CD4-positive, CD25-positive, alpha-beta regulatory T cell (primary cell): ENCODE measurements around the gene SCRN1. TPM values are rescaled to one million over a fixed set of nuclear protein-coding genes. Genes with fewer than 3 reads are reported as not detected.

Experiments used
- ATAC-seq, 2 donors: fragments of 150-1000 bp; cut with Tn5 transposase; one replicate each; pipeline ENCODE4 v1.10.0; 2021; ENCODE audit warnings: low read depth in 2 of 2, moderate number of reproducible peaks in 2 of 2, moderate library complexity in 1 of 2
- DNase-seq, 3 donors: peaks; one replicate each; pipeline versions ENCODE4 v3.0.0 to v3.0.0-alpha.2; 2012 to 2022; ENCODE audit warnings: mixed read lengths in 1 of 3
- H3K27ac ChIP-seq: one replicate; pipeline ENCODE4 v1.7.0; 2013; ENCODE audit warnings: mild to moderate bottlenecking, low read length; ENCODE audit not compliant: insufficient read depth, poor library complexity, severe bottlenecking
- H3K27me3 ChIP-seq: one replicate; pipeline ENCODE4 v1.7.0; 2013; ENCODE audit warnings: low read length; ENCODE audit not compliant: control insufficient read depth, insufficient read depth
- H3K36me3 ChIP-seq: one replicate; pipeline ENCODE4 v1.7.0; 2013; ENCODE audit warnings: mild to moderate bottlenecking, low read length, moderate library complexity; ENCODE audit not compliant: control insufficient read depth, insufficient read depth
- H3K4me1 ChIP-seq: 2 replicates; pipeline ENCODE4 v1.7.0; 2013; ENCODE audit warnings: mild to moderate bottlenecking, low read length; ENCODE audit not compliant: insufficient read depth, control insufficient read depth, poor library complexity, severe bottlenecking
- H3K4me3 ChIP-seq: one replicate; pipeline ENCODE4 v1.7.0; 2013; ENCODE audit warnings: low read depth, mild to moderate bottlenecking, low read length, moderate library complexity
- H3K9me3 ChIP-seq, 2 experiments: 1 replicate in 1 of 2; 2 replicates in 1 of 2; pipeline ENCODE4 v1.7.0; 2013; ENCODE audit warnings: low read length in 2 of 2, mild to moderate bottlenecking in 1 of 2, moderate library complexity in 1 of 2; ENCODE audit not compliant: control insufficient read depth in 2 of 2
- H3K27ac Mint-ChIP-seq, 3 donors: one replicate each; pipeline ENCODE4 v1.8.0; 2020 to 2022; ENCODE audit warnings: mild to moderate bottlenecking in 3 of 3, mixed read lengths in 3 of 3, moderate library complexity in 2 of 3
- H3K27me3 Mint-ChIP-seq: one replicate; pipeline ENCODE4 v1.8.0; 2022; ENCODE audit warnings: mild to moderate bottlenecking, mixed read lengths
- H3K36me3 Mint-ChIP-seq: one replicate; pipeline ENCODE4 v1.8.0; 2020; ENCODE audit warnings: mixed read lengths
- H3K4me1 Mint-ChIP-seq, 4 donors: one replicate each; pipeline ENCODE4 v1.8.0; 2020 to 2022; ENCODE audit warnings: mixed read lengths in 4 of 4, mild to moderate bottlenecking in 1 of 4
- H3K4me3 Mint-ChIP-seq, 4 donors: one replicate each; pipeline ENCODE4 v1.8.0; 2020 to 2022; ENCODE audit warnings: mild to moderate bottlenecking in 4 of 4, mixed read lengths in 4 of 4, moderate library complexity in 3 of 4
- H3K9me3 Mint-ChIP-seq, 7 donors: one replicate each; pipeline ENCODE4 v1.8.0; 2020 to 2022; ENCODE audit warnings: mixed read lengths in 7 of 7, mild to moderate bottlenecking in 3 of 7, moderate library complexity in 2 of 7
- polyA plus RNA-seq, 4 donors: library from polyadenylated mRNA; unstranded; fragments of 300-500 nt; fragmentation: Illumina TruSeq; gene quantifications; one replicate each; pipeline ENCODE4 v1.2.3, GENCODE V29; 2021
- total RNA-seq: library from RNA; stranded (reverse); gene quantifications from one replicate; pipeline ENCODE4 v1.2.3, GENCODE V29; 2022

The SCRN1 gene
- total RNA-seq (0.91 TPM), polyA plus RNA-seq (1 to 10 TPM; 1.0 to 2.1 (median 1.9) TPM)

DNA sequence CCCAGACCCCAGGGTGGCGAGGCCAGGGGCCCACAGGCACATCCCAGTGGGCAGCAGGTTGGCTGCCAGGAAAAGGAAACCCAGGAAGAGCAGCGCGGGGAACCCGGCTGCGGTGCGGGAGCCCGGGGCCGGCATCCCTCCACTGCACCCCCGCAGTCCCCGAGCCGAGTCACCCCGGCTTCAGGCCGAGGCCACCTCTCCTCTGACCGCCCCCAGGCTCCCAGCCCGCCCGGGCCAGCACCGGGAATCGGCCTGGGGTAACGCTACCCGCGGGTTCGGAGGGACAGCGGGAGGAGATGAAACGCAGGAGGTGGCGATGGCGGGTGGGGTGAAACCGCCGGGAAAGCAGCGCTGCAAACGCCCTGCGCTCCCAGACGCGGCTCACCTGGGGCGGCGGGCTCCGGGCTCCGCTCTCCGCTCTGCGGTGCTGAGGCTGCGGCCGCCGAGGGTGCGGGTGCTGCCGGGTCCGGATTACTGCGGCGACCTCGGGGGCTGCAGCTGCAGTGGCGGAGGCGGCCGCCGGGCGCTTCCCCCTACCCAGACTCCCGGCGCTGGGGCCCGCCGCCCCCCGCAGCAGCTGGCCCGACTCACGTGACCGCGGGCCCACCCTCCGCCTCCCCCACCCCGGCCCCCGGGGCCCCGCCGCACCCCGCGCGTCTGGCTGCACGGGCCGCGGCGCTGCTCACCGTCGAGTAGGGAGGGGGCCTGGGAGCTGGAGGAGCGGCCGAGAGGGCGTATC lies at the start of gene SCRN1:
Gene SCRN1 (minus strand): TSS at position 545 of the 739 bp plus-strand sequence. CDS start 20,734 bp downstream, outside the sequence.
- peak within 1 kb of the TSS; percentile 70 to 93 (median 84) for H3K4me3 Mint-ChIP-seq
- DNase-seq (peak in 1 of 3 donors; percentile 13), ATAC-seq (peak; percentile 18 to 35)
- peak within 1 kb of the TSS in 1 of 3 donors; percentile 44 for H3K27ac Mint-ChIP-seq
- Histone ChIP-seq H3K36me3 (no peaks in the 10 kb centered on the region), H3K27ac (no peak within 1 kb of the TSS), H3K4me1 (peaks cover 11% of the 10 kb centered on the region), H3K4me3 (peak within 1 kb of the TSS; percentile 30), H3K27me3 (peaks cover 39% of the 10 kb centered on the region), H3K9me3 (peaks cover 13 to 22% of the 10 kb centered on the region in 2 experiments)
- H3K27me3 Mint-ChIP-seq, result peaks cover 65% of the 10 kb centered on the region
- peaks cover 0 to 17% (median 2%) of the 10 kb centered on the region in 4 donors for H3K4me1 Mint-ChIP-seq
- peaks cover 0 to 21% (median 4%) of the 10 kb centered on the region in 7 donors for H3K9me3 Mint-ChIP-seq
- H3K36me3 Mint-ChIP-seq, result no peaks in the 10 kb centered on the region

DNA sequence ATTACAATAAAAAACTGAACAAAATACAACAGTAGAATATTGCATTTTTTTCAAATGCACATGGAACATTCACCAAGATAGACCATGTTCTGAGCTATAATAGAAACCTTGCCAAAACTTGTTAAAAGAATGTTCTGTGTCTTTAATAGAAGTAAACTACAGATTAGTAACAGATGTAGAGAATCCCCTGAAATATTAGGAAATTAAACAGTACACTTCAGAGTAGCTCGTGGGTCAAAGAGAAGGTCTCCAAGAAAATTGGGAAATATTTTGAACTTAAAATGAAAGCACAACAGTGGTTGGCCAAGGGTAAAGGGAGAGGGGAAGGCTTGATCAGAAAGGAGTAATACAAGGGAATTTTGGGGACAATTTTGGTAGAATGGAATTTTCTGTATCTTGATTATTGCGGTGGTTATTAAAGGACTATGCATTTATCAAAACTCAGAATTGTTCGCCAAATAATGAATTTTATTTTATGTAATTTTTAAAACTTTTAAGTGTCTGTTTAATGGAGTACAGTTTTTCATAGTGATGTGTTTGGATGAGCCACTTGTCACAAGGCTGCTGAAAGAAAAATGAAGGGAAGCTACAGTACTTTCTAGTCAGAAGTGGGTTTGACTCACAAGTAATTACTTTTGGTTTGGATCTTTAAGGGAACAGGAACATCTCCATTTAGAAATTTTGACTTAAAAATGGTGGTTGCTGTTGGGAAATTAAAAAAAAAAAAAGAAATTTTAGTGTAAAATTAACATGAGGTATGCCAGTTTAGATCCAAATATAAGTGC lies 48.8 kb upstream of the SCRN1 start:
- no peaks in the 10 kb centered on the region for H3K27me3 ChIP-seq
- H3K4me1 ChIP-seq, result peaks cover 19% of the 10 kb centered on the region
- Mint-ChIP-seq H3K4me3 (no peak overlapping the region), H3K4me1 (peaks cover 15 to 48% (median 32%) of the 10 kb centered on the region in 4 donors), H3K9me3 (no peaks in the 10 kb centered on the region), H3K27me3 (no peaks in the 10 kb centered on the region), H3K27ac (peak overlapping the region in 1 of 3 donors; percentile 34), H3K36me3 (peaks cover 6% of the 10 kb centered on the region)
- H3K27ac ChIP-seq, result no peak overlapping the region
- H3K36me3 ChIP-seq, result no peaks in the 10 kb centered on the region
- H3K9me3 ChIP-seq, result no peaks in the 10 kb centered on the region
- no peak overlapping the region for H3K4me3 ChIP-seq
- no peak for DNase-seq
- no peak for ATAC-seq

- H3K4me3 ChIP-seq, result no peak overlapping the region
- no peaks in the 10 kb centered on the region for H3K36me3 ChIP-seq
- Mint-ChIP-seq H3K27me3 (no peaks in the 10 kb centered on the region), H3K36me3 (no peaks in the 10 kb centered on the region), H3K9me3 (no peaks in the 10 kb centered on the region), H3K4me3 (no peak overlapping the region), H3K27ac (no peak overlapping the region), H3K4me1 (peaks cover 21 to 38% (median 33%) of the 10 kb centered on the region in 4 donors)
- DNase-seq (no peak), ATAC-seq (no peak)
- no peak overlapping the region for H3K27ac ChIP-seq
- H3K27me3 ChIP-seq, result no peaks in the 10 kb centered on the region
- no peaks in the 10 kb centered on the region for H3K9me3 ChIP-seq
- peaks cover 19% of the 10 kb centered on the region for H3K4me1 ChIP-seq
Observed at GRCh38 chr7:30036220-30036619, 46.6 kb upstream of the SCRN1 start.

DNA sequence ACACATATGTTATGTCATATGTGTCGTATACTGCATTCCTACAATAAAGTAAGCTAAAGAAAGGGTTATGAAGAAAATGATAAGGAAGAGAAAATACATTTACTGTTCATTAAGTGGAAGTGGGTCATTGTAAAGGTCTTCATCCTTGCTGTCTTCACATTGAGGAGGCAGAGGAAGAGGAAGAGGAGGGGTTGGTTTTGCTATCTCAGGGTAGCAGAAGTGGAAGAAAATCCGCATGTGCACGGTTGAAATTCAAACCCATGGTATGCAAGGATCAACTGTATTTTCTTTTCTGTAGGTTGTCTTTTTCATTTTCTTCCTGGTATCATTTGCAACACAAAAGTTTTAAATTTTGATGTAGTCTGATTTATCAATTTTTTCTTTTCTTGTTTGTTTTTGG lies 44.9 kb upstream of the SCRN1 start:
- H3K27ac ChIP-seq, result no peak overlapping the region
- peaks cover 14 to 21% (median 18%) of the 10 kb centered on the region in 4 donors for H3K4me1 Mint-ChIP-seq
- no peak overlapping the region for H3K4me3 ChIP-seq
- H3K9me3 ChIP-seq, result no peaks in the 10 kb centered on the region
- H3K27me3 ChIP-seq, result no peaks in the 10 kb centered on the region
- no peak for DNase-seq
- H3K27ac Mint-ChIP-seq, result no peak overlapping the region
- H3K9me3 Mint-ChIP-seq, result no peaks in the 10 kb centered on the region
- H3K27me3 Mint-ChIP-seq, result no peaks in the 10 kb centered on the region
- ATAC-seq, result no peak
- no peaks in the 10 kb centered on the region for H3K36me3 ChIP-seq
- peaks cover 15% of the 10 kb centered on the region for H3K4me1 ChIP-seq
- no peaks in the 10 kb centered on the region for H3K36me3 Mint-ChIP-seq
- H3K4me3 Mint-ChIP-seq, result no peak overlapping the region

DNA sequence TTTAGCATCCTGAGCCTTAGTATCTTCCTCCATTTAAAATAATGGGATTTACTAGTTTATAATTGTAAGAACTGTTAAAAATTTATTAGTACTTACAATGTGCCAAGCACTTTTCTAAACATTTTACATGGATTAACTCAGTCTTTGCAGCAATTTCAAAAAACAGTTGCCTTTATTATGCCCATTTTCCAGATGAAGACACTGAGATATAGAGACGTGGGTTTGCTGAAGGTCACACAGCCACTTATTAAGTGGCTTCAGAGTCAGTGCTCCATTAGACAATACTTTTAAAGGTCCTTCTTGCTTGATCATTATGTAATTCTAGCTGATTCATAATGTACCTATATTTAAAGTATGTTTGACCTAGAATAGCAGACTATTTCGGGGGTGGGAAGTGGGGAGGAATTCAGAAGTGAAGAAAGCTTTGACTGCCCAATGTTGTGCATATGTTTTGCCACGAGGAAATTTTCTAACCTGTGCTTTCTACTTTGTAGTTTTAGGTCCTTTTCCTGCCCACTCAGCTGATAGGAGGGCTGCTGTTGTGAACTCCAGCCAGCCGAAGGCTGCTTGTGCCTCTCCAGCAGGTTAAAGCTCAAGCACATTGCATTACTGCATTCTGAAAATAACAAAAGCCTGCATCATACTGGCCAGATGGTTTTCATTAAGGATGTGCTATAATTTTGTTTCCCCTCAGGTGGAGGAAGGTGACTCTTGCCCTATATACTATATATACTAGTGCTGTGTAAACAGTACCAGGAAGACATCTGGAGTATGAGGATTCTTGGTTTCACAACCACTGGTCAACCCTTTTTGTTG lies 42.9 kb upstream of the SCRN1 start:
- no peaks in the 10 kb centered on the region for H3K9me3 ChIP-seq
- peaks cover 23% of the 10 kb centered on the region for H3K4me1 ChIP-seq
- no peak overlapping the region for H3K4me3 Mint-ChIP-seq
- no peaks in the 10 kb centered on the region for H3K36me3 ChIP-seq
- ATAC-seq (no peak), DNase-seq (no peak)
- H3K27me3 Mint-ChIP-seq, result no peaks in the 10 kb centered on the region
- H3K36me3 Mint-ChIP-seq, result no peaks in the 10 kb centered on the region
- H3K4me1 Mint-ChIP-seq, result peaks cover 6 to 17% (median 15%) of the 10 kb centered on the region in 4 donors
- no peak overlapping the region for H3K27ac ChIP-seq
- peak overlapping the region in 2 of 3 donors; percentile 43 to 65 for H3K27ac Mint-ChIP-seq
- H3K9me3 Mint-ChIP-seq, result no peaks in the 10 kb centered on the region
- no peaks in the 10 kb centered on the region for H3K27me3 ChIP-seq
- no peak overlapping the region for H3K4me3 ChIP-seq

DNA sequence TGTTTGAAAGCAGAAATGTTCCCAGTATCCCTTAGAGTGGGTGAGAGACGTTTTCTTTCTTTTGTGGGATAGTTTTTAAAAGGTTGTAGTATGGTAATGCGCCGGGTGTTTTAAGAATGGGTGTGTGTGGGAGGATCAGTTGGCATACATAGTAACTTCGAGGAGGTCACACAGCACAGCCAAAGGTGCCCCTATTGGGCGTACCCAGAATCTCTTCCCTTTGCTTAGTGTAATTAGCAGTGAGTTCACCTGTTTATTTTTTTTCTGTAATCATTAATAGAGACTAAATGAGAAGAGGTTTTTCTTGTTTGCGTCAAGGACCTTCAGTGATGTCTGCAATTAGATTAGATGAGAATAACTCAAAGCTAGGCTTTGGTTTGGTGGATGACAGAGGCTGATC lies 40.1 kb upstream of the SCRN1 start:
- Histone ChIP-seq H3K4me3 (peak overlapping the region; percentile 86), H3K27me3 (no peaks in the 10 kb centered on the region), H3K27ac (no peak overlapping the region), H3K9me3 (no peaks in the 10 kb centered on the region), H3K36me3 (no peaks in the 10 kb centered on the region), H3K4me1 (peaks cover 39% of the 10 kb centered on the region)
- H3K9me3 Mint-ChIP-seq, result no peaks in the 10 kb centered on the region
- H3K4me3 Mint-ChIP-seq, result no peak overlapping the region
- H3K27me3 Mint-ChIP-seq, result no peaks in the 10 kb centered on the region
- DNase-seq (peak in 2 of 3 donors; percentile 22 to 56), ATAC-seq (no peak)
- H3K36me3 Mint-ChIP-seq, result no peaks in the 10 kb centered on the region
- H3K4me1 Mint-ChIP-seq, result peaks cover 20 to 33% (median 26%) of the 10 kb centered on the region in 4 donors
- peak overlapping the region in 1 of 3 donors; percentile 2 for H3K27ac Mint-ChIP-seq
